Measurements from ENCODE around the gene SPTLC3.

- TF ChIP-seq JUNB (IDR thresholded peaks at IDR 0.05; ENCODE audit: unreplicated experiment) = no peak
- no peak for TF ChIP-seq CTCF (conservative IDR thresholded peaks at IDR 0.05; ENCODE audit: low read depth in 2 of 2)
- no peak for TF ChIP-seq STAT1 (IDR thresholded peaks at IDR 0.05; ENCODE audit: unreplicated experiment)
- TF ChIP-seq EZH2 (IDR thresholded peaks at IDR 0.05; ENCODE audit: low read depth, unreplicated experiment) = no peak
- no peak for TF ChIP-seq POLR2AphosphoS5 (IDR thresholded peaks at IDR 0.05; ENCODE audit: low read depth)
- TF ChIP-seq, protein P1, sequence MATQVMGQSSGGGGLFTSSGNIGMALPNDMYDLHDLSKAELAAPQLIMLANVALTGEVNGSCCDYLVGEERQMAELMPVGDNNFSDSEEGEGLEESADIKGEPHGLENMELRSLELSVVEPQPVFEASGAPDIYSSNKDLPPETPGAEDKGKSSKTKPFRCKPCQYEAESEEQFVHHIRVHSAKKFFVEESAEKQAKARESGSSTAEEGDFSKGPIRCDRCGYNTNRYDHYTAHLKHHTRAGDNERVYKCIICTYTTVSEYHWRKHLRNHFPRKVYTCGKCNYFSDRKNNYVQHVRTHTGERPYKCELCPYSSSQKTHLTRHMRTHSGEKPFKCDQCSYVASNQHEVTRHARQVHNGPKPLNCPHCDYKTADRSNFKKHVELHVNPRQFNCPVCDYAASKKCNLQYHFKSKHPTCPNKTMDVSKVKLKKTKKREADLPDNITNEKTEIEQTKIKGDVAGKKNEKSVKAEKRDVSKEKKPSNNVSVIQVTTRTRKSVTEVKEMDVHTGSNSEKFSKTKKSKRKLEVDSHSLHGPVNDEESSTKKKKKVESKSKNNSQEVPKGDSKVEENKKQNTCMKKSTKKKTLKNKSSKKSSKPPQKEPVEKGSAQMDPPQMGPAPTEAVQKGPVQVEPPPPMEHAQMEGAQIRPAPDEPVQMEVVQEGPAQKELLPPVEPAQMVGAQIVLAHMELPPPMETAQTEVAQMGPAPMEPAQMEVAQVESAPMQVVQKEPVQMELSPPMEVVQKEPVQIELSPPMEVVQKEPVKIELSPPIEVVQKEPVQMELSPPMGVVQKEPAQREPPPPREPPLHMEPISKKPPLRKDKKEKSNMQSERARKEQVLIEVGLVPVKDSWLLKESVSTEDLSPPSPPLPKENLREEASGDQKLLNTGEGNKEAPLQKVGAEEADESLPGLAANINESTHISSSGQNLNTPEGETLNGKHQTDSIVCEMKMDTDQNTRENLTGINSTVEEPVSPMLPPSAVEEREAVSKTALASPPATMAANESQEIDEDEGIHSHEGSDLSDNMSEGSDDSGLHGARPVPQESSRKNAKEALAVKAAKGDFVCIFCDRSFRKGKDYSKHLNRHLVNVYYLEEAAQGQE (IDR thresholded peaks at IDR 0.05; ENCODE audit: unreplicated experiment) = no peak
- TF ChIP-seq, protein P2, sequence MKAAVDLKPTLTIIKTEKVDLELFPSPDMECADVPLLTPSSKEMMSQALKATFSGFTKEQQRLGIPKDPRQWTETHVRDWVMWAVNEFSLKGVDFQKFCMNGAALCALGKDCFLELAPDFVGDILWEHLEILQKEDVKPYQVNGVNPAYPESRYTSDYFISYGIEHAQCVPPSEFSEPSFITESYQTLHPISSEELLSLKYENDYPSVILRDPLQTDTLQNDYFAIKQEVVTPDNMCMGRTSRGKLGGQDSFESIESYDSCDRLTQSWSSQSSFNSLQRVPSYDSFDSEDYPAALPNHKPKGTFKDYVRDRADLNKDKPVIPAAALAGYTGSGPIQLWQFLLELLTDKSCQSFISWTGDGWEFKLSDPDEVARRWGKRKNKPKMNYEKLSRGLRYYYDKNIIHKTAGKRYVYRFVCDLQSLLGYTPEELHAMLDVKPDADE (IDR thresholded peaks at IDR 0.05) = no peak
- no peak for TF ChIP-seq EZH2phosphoT487 (IDR thresholded peaks at IDR 0.05; ENCODE audit: unreplicated experiment)
- TF ChIP-seq CREB1 (CRISPR knock-in tag; IDR thresholded peaks at IDR 0.05; ENCODE audit: low read depth) = no peak
- no peak for TF ChIP-seq ZNF331 (CRISPR knock-in tag; IDR thresholded peaks at IDR 0.05; ENCODE audit: low read depth)
- TF ChIP-seq ZNF114 (CRISPR knock-in tag; IDR thresholded peaks at IDR 0.05) = no peak
- no peak for TF ChIP-seq ZNF462 (CRISPR knock-in tag; IDR thresholded peaks at IDR 0.05)
- no peak for TF ChIP-seq NANOG (IDR thresholded peaks at IDR 0.05; ENCODE audit: borderline replicate concordance)
Observed at GRCh38 chr20:13081877-13082276, 73.1 kb downstream of the SPTLC3 start.
